Caco-2 (cell line): Measurements from ENCODE around the gene FBXO15. TPM values are rescaled to one million over a fixed set of nuclear protein-coding genes. Genes with fewer than 3 reads are reported as not detected.

Experiments
- BruUV-seq: library from RNA; stranded (reverse); fragments of 400-500 nt; replicated peaks from 2 replicates; lab custom pipeline; 2021; lab: Mats Ljungman, UMichigan
- CTCF ChIA-PET: fragments of 300-600 bp; sonication (Branson Sonifier 250); formaldehyde crosslinking; loops from one replicate; lab custom pipeline; 2022; ENCODE audit warnings: antibody characterized with exemption; lab: Charles Lee
- POLR2A ChIA-PET: fragments of 300-600 bp; sonication (Branson Sonifier 250); formaldehyde crosslinking; loops from one replicate; lab custom pipeline; 2022; ENCODE audit warnings: antibody characterized with exemption; lab: Charles Lee
- DNase-seq, 2 experiments: peaks; one replicate each; pipeline versions ENCODE4 v3.0.0 to v3.0.0-alpha.2; 2020 to 2022
- H3K27me3 ChIP-seq: replicated peaks from 2 replicates; pipeline ENCODE4 v1.6.0; 2011; ENCODE audit warnings: low read length; ENCODE audit not compliant: control insufficient read depth, insufficient read depth
- H3K36me3 ChIP-seq: 2 replicates; pipeline ENCODE4 v1.5.1; 2011; ENCODE audit warnings: low read length; ENCODE audit not compliant: control insufficient read depth, insufficient read depth
- H3K4me1 ChIP-seq: fragments of 250-450 bp; sonication (Bioruptor Pico); 2 replicates; pipeline ENCODE4 v1.5.1; 2020; ENCODE audit warnings: mild to moderate bottlenecking
- H3K4me3 ChIP-seq: 2 replicates; pipeline ENCODE4 v1.5.1; 2011; ENCODE audit warnings: low read depth, mild to moderate bottlenecking, control low read depth, low read length
- H3K9me3 ChIP-seq: fragments of 250-450 bp; sonication (Bioruptor Pico); 2 replicates; pipeline ENCODE4 v1.5.1; 2020; ENCODE audit warnings: mild to moderate bottlenecking, moderate library complexity
- H3K27ac Mint-ChIP-seq: one replicate; pipeline ENCODE4 v1.8.0; 2022; ENCODE audit warnings: mixed read lengths; ENCODE audit not compliant: unreplicated experiment
- H3K27me3 Mint-ChIP-seq: one replicate; pipeline ENCODE4 v1.8.0; 2022; ENCODE audit warnings: mixed read lengths; ENCODE audit not compliant: insufficient read depth, unreplicated experiment
- H3K36me3 Mint-ChIP-seq: one replicate; pipeline ENCODE4 v1.8.0; 2022; ENCODE audit warnings: mild to moderate bottlenecking, mixed read lengths; ENCODE audit not compliant: insufficient read depth, unreplicated experiment
- H3K4me1 Mint-ChIP-seq: one replicate; pipeline ENCODE4 v1.8.0; 2022; ENCODE audit warnings: low read depth, mixed read lengths; ENCODE audit not compliant: unreplicated experiment
- H3K4me3 Mint-ChIP-seq: one replicate; pipeline ENCODE4 v1.8.0; 2022; ENCODE audit warnings: mild to moderate bottlenecking, moderate library complexity, mixed read lengths; ENCODE audit not compliant: unreplicated experiment
- H3K9me3 Mint-ChIP-seq: one replicate; pipeline ENCODE4 v1.8.0; 2022; ENCODE audit warnings: mixed read lengths; ENCODE audit not compliant: unreplicated experiment
- intact Hi-C: fragments of 100-400 bp; cut with micrococcal nuclease; formaldehyde crosslinking; loops from one replicate; pipeline ENCODE4 v1.10.0; 2022; ENCODE audit not compliant: unreplicated experiment
- total RNA-seq: library from RNA; stranded (reverse); gene quantifications from 2 replicates; pipeline ENCODE4 v1.2.3, GENCODE V29; 2022
- TF ChIP-seq, protein P1 (sequence below), 2 experiments: fragments of 200-600 bp in 1 of 2; IDR thresholded peaks; 1 replicate in 1 of 2; 2 replicates in 1 of 2; pipeline versions ENCODE4 v1.5.1 to v1.8.0; 2011 to 2022; ENCODE audit warnings: antibody characterized with exemption in 1 of 2, control low read depth in 1 of 2, inconsistent platforms in 1 of 2, low read depth in 1 of 2, low read length in 1 of 2, mild to moderate bottlenecking in 1 of 2, moderate library complexity in 1 of 2; ENCODE audit not compliant: insufficient read depth in 1 of 2, severe bottlenecking in 1 of 2, unreplicated experiment in 1 of 2

Gene FBXO15
- total RNA-seq, 1 experiment from 2014 or later, result 0.29 TPM

DNA sequence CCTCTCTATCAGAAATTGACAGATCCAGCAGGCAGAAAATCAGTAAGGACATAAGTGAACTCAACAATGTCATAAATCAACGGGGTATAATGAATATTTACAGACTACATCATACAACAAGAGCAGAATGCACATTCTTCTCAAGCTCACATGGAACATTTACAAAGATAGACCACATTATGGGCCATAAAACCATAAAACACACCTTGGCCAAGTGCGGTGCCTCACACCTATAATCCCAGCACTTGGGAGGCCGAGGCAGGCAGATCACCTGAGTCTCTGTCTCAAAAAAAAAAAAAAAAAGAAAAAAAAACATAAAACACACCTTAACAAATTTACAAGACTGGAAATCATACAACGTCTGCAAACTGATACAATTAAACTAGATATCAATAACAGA is 36.7 kb downstream of the FBXO15 start:
- Histone ChIP-seq H3K4me1 (no peaks in the 10 kb centered on the region), H3K27me3 (no peaks in the 10 kb centered on the region), H3K9me3 (no peaks in the 10 kb centered on the region), H3K4me3 (no peak overlapping the region), H3K36me3 (no peaks in the 10 kb centered on the region)
- Mint-ChIP-seq H3K27ac (no peak overlapping the region), H3K4me1 (no peaks in the 10 kb centered on the region), H3K27me3 (no peaks in the 10 kb centered on the region), H3K4me3 (no peak overlapping the region), H3K36me3 (no peaks in the 10 kb centered on the region), H3K9me3 (no peaks in the 10 kb centered on the region)
- ChIA-PET POLR2A (no interaction called here), CTCF (no interaction called here)
- DNase-seq, result peak in 1 of 2 experiments; percentile 2
- TF ChIP-seq, protein P1, sequence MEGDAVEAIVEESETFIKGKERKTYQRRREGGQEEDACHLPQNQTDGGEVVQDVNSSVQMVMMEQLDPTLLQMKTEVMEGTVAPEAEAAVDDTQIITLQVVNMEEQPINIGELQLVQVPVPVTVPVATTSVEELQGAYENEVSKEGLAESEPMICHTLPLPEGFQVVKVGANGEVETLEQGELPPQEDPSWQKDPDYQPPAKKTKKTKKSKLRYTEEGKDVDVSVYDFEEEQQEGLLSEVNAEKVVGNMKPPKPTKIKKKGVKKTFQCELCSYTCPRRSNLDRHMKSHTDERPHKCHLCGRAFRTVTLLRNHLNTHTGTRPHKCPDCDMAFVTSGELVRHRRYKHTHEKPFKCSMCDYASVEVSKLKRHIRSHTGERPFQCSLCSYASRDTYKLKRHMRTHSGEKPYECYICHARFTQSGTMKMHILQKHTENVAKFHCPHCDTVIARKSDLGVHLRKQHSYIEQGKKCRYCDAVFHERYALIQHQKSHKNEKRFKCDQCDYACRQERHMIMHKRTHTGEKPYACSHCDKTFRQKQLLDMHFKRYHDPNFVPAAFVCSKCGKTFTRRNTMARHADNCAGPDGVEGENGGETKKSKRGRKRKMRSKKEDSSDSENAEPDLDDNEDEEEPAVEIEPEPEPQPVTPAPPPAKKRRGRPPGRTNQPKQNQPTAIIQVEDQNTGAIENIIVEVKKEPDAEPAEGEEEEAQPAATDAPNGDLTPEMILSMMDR (IDR thresholded peaks at IDR 0.05; ENCODE audit: insufficient read depth in 1 of 2, low read depth in 1 of 2, low read length in 1 of 2, severe bottlenecking in 1 of 2, unreplicated experiment in 1 of 2), result no peak
- intact Hi-C loops, result no loop called here
- BruUV-seq, result no TSS peak

GRCh38 chr18:74110149-74110548 is 37.5 kb downstream of the FBXO15 start:
- DNase-seq, result no peak
- Histone ChIP-seq H3K36me3 (no peaks in the 10 kb centered on the region), H3K27me3 (no peaks in the 10 kb centered on the region), H3K4me1 (no peaks in the 10 kb centered on the region), H3K4me3 (no peak overlapping the region), H3K9me3 (no peaks in the 10 kb centered on the region)
- intact Hi-C loops, result no loop called here
- no peak overlapping the region for H3K27ac Mint-ChIP-seq
- ChIA-PET CTCF (no interaction called here), POLR2A (no interaction called here)
- no peak overlapping the region for H3K4me3 Mint-ChIP-seq
- H3K9me3 Mint-ChIP-seq, result no peaks in the 10 kb centered on the region
- no peaks in the 10 kb centered on the region for H3K36me3 Mint-ChIP-seq
- TF ChIP-seq, protein P1 (IDR thresholded peaks at IDR 0.05; ENCODE audit: insufficient read depth in 1 of 2, low read depth in 1 of 2, low read length in 1 of 2, severe bottlenecking in 1 of 2, unreplicated experiment in 1 of 2), result no peak
- no peaks in the 10 kb centered on the region for H3K4me1 Mint-ChIP-seq
- BruUV-seq, result no TSS peak
- no peaks in the 10 kb centered on the region for H3K27me3 Mint-ChIP-seq

- no peak for DNase-seq
- Mint-ChIP-seq H3K9me3 (no peaks in the 10 kb centered on the region), H3K4me3 (no peak overlapping the region), H3K36me3 (no peaks in the 10 kb centered on the region), H3K27ac (no peak overlapping the region), H3K4me1 (no peaks in the 10 kb centered on the region), H3K27me3 (peaks cover 3% of the 10 kb centered on the region)
- no peaks in the 10 kb centered on the region for H3K36me3 ChIP-seq
- BruUV-seq, result no TSS peak
- ChIA-PET POLR2A (no interaction called here), CTCF (no interaction called here)
- H3K9me3 ChIP-seq, result no peaks in the 10 kb centered on the region
- H3K4me3 ChIP-seq, result no peak overlapping the region
- H3K4me1 ChIP-seq, result no peaks in the 10 kb centered on the region
- no peaks in the 10 kb centered on the region for H3K27me3 ChIP-seq
- intact Hi-C loops, result no loop called here
- TF ChIP-seq, protein P1 (IDR thresholded peaks at IDR 0.05; ENCODE audit: insufficient read depth in 1 of 2, low read depth in 1 of 2, low read length in 1 of 2, severe bottlenecking in 1 of 2, unreplicated experiment in 1 of 2), result no peak
Observed at GRCh38 chr18:74108460-74108859, 39.2 kb downstream of the FBXO15 start.
